Amniotic stem cell (primary cell): ENCODE measurements around the gene GPATCH2.
"Not testable (repeated sequence)": the region's sequence is repeated elsewhere in the genome, so short reads cannot be mapped to it uniquely, and the experiment has no call there.

Source experiments
- DNase-seq: peaks from one replicate; lab custom pipeline; 2025; lab: John Stamatoyannopoulos, UW

The GPATCH2 gene

DNA sequence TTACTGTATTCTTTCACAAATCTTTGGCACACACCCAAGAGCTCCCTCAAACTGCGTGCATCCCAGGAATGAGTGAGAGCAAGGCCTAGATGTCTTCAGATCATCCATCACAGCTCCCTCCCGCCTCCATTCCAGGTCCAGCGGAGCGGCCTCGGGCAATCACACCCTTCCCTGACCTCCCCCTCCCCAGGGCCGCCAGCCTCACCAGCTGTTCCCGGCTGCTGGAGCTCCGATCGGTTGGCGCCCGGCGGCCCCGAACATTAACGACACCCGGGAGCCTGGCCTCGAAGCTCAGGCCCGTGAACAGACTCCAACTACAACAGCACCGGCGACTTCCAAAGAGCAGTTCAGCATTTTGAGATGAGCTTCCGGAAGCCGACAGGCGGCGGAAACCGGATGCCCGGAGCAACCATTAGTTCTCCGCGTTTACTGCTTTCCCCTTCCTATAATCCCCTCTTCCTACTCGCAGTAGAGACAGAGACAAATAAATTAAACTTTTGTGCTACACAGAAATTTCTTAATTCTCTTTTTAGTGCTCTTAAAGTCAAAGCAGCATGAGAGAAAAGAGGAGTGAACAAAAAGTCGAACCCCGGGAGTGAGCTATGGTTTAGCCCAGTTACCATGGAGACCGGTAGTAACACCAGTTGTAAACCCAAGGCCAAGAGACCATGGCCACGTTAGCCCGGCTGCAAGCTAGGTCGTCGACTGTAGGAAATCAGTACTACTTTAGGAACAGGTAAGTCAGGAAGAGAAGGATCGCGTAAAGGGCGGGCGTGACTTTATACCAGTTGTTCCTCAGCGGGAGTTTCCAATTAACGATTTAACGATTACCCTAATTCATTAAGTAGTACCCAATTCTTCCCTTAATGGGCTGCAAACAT, at the start of gene GPATCH2, which contains the start of gene SPATA17:
Gene GPATCH2, minus strand, starts transcription at position 380 of the 881 bp plus-strand sequence. Its CDS starts 119 bp downstream, at position 261.
Gene SPATA17, plus strand, starts transcription at position 634 of the 881 bp plus-strand sequence. Its CDS starts 35 bp downstream, at position 669.
- peak; percentile 85 for DNase-seq

DNA sequence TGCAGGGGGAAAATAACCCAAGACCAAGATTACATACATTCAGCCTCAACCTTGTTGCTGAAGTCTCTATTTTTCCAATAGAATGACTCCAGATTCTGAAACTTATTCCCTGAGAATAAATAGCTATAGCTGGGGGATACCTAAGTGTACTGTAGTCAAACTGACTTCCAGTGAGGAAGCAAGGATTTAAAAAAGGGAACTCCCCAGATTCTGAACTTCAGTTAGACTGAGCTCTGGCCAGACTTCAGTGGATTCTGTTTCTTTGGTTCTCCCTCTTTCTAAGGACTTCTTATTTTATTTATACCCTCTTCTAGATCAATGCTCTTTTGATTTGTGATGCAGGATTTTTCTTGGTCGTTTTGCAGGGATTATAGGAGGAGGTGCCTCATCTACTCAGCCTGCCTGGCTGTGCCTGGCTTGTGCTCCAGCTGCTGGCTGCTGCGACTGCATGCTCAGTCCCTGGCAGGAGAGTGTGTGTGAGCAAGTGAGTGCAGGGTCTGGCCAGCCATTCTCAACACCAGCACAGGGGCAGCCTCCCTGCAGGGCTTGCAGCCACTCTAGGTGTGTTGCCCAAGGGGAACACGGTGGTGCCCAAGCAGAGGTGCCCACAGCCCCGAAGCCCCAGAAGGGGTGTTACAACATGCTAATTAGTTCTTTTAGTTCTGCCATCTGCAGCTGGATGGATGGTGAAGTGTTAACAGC, 43.3 kb upstream of the GPATCH2 start:
- DNase-seq: no peak

DNA sequence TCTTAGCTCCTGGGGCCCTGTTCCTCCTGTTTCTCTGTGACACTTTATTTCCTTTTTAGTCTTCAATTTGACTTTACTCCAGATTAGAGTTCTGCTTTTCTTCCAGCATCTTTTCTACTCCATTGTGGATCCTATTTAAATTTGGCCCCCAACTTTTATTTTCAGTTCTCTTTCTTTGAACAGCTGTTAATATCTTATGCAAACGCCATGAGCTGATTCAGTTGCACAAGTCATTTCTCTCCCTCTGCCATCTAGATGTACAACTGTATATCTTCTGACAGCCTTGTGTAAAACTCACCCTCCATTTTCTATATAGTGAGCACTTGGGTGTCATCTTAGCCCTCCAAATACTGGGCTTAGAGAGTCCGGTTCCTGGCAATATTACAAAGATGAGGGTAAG, 42.5 kb upstream of the GPATCH2 start:
- DNase-seq: no peak

DNA sequence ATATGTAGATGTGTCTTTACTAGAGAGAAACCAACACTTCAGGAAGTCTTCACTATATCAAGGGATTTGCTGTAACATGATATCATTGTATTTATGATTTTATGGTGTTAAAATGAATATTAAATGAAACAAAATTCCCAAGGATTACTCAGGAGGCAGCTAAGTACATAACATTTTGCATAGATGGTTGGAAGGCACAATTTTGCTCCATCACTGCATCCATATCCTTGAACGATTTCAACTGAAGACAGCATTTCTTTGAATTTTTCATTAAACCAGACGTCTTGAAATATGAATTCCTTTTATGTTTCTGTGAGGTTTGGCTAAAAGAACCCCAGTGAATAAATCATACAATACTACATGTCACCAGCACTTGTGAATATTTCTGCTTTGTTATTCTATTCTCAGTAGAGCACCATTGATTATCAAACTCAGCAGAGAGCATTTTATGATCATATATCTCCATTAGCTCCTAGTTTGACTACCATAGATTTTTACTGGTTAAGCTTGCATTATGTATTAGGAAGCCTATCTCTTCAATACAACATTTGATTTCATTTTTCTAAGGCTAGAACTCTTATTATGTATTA, 37.6 kb upstream of the GPATCH2 start:
- no peak for DNase-seq

DNA sequence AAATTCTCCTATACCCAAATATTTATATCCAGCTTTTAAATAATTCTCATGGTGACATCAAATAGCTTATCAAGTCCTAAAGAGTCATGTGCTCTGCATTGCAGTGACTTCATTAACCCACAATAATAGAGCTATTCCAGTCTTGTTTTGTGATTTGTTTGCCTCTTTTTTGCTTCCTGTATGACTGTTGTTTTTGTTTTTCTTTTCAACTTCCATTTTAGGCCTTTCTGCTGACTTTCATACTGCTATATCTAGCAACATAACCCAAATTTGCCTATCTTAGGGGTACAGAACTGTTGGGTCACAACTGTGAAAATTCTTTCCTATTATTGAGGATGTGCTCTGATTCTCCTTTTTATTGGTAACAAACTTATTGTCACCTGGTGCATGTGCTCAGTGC, 30.5 kb upstream of the GPATCH2 start:
- no peak for DNase-seq

DNA sequence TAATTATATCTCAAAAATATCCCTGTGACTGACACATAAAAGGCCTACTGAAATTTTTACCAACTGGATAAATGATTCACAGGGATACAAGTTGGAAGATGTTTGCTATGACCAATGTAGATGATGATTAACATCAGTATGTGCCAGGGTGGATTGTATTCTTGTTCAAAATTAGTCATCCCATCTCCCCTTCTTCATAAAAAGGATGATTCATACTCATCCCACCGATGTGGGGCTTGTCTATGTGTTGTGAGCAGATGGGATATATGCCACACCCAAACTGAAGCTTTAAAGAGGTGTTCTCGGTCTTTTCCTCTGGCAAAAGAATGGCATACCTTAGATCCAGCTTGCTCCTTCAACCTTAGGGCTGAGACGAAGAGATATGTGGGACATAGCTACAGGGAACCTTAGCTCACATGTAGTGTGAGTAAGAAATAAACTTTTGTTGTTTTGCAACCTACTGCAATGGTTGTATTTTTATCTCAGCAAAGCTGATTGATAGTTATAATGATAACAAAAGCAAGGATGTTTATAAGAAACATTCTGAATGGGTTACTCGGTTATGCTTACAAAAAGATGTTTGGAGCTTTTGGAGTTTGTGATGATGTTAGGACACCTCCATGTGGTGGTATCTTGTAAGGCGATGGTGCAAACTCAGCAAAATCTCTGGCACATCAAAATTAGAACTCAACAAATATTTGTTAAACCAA, 29.6 kb upstream of the GPATCH2 start:
- peak; percentile 21 for DNase-seq

DNA sequence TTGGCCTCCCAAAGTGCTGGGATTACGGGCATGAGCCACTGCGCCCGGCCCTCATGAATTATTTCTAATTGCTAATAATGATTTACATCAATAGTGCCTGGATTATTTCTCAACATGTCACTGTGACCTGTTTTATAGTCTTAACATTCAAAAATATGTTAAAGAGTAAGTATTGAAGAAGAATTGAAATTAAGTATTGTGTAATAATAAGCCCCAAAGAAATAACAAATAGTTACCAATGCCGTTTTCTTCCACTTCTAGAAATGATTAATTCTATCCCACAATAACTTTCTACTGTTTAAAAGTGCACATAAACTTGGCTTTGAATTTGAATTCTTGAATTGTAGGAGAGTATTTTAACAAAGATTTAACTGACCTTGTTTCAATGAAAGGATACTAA, 19.8 kb upstream of the GPATCH2 start:
- no peak for DNase-seq

DNA sequence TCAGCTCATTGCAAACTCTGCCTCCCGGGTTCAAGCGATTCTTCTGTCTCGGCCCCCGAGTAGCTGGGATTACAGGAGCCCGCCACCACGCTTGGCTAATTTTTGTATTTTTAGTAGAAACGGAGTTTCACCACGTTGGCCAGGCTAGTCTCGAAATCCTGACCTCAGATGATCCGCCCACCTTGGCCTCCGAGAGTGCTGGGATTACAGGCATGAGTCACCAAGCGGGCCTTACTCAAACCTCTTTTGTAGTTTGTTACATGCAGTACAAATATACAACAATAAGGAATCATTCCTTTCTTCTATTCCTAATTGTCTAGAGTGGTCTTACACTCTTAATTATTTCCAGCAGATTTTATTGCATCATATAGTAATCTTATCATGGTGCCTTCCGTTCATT, 16.9 kb upstream of the GPATCH2 start:
- no peak for DNase-seq

DNA sequence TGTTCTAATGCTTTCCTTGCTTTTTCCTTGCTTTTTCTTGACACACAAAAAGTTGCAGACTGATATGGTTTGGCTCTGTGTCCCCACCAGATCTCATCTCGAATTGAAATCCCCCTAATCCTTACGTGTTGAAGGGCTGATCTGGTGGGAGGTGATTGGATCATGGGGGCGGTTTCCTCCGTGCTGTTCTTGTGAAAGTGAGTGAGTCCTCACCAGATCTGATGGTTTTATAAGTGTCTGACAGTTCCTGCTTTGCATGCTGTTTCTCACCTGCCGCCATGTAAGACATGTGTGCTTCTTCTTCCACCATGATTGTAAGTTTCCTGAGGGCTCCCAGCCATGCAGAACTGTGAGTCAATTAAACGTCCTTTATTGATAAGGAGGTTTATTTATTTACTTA, 11.6 kb upstream of the GPATCH2 start:
- no peak for DNase-seq

DNA sequence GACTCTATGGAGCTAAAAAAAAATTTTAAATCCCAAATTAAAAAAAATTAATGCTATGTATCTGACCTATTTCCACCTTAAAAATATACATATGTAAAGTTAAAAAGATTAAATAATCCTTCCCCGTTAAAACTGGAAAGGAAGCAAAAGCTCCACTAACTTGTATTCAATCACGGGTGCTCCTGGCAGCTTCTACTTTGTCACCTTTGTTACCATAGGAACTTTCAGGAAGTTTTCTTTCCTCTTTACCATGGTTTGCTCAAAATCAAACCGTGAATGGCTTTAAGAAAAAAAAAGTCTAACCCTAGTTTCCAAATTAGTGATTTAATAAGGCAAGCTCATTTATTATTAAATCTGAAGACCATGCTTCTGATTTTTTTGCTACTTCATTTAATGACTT, 3.5 kb downstream of the GPATCH2 start:
- DNase-seq: no peak

DNA sequence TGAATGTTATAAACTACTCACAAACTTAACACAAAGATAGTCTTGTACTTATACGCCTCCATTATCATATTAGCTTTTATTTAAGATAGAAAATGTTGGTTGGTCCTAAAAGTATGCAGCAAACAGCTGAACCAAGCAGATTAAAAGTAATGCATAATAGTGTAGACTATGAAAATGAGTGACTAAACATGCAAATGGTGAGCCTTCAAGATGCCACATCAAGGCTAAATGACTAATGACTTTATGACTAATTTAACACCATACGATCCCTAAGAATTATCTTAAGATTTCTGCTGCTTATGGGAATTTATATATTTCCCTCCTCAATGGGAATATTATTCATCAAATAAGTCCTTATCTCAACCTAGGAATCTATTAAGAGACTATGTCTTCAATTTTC, 4.6 kb downstream of the GPATCH2 start:
- no peak for DNase-seq

DNA sequence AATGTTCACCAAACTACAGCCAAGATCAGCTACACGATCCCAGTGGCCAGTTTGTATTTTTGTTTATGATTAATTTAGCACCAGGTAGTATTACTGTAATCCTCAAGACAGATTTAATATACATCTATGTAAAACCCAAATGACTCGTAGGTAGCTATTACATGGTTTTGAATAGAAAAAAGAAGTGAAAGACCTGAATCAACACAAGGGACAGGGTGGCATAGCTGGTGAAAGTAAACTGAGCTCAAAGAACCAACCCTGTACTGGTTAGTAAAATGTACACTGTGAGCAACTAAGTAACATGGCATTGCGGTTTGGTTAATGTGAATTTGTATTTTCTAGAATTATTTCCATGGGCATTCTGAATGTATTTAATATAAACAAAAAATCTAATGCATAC, 8.8 kb downstream of the GPATCH2 start:
- no peak for DNase-seq

DNA sequence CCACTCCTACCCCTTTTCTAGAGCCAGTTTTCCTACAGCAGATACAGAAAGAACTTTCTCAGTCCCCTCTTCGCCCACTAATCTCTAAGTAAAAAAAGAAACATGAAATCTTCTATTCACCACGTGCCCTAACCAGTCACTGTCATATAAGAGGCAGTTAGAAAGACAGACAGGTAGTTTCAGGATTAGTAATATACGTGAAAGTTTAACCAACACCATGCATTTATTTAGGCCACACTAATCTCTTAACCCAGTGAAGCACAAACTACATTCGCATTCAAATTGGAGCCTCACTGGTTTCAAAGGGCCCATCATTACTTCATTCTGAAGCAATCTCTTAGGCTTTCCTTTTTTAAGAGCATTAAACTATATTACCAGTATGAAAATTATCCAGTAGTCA, 10.1 kb downstream of the GPATCH2 start:
- DNase-seq: no peak

DNA sequence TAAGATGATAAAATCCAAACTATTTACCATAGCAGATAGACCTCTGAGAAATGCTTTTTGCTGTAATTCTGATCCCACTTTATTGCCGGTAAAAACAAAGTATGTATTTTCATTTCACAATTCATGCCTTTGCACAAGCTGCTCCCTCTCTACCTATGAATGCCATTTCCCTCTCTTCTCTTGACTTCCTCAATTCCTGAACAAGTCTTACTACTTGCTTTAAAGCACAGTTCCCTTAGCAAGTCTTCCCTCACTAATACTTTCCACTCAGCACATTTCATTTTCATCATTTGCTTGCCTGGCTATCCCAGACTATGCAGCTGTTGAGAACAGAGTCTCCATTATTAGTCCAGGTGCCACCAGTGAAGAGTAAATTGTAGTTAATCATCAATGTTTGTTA, 13.8 kb downstream of the GPATCH2 start:
- DNase-seq: no peak

DNA sequence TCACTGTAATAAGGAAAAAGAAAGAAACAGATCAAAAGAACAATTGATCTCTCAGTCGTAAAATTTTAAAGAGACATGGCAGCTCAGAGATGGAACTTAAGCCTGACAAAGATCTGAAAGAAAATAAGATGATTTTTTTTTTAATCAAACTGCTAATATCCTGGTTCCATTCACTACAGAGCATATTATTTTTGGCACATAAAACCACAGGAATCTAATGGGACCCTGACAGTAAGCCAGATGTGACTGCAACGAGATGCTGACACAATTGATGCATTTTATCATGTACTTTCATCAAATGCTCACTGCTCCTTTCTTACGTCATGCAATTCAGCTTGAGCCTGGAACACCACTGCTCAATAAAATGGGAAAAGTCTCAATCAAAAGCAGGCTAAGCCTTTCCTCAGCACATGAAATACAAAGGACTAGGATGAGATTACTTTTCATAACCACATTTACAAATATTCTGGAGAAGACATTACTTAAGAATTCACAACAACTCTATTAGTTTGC, 16.6 kb downstream of the GPATCH2 start:
- DNase-seq: no peak

DNA sequence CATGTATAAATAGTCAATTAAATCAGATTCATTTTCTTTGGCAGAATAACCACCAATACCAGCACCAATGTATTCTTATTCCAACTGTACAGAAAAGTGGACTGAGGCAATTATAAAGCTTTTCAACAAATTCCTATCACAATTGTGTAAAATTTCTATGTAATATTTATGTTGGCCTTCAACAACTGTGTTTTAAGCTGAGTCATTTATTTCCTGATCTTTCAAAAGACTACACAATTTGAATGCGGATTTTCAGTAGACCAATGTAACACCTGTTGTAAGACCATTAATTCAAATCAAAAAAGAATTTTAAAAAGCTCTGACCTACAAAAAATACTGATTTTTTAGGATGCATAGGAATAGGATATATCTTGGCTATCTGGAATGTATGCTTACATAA, 25.5 kb downstream of the GPATCH2 start:
- no peak for DNase-seq

DNA sequence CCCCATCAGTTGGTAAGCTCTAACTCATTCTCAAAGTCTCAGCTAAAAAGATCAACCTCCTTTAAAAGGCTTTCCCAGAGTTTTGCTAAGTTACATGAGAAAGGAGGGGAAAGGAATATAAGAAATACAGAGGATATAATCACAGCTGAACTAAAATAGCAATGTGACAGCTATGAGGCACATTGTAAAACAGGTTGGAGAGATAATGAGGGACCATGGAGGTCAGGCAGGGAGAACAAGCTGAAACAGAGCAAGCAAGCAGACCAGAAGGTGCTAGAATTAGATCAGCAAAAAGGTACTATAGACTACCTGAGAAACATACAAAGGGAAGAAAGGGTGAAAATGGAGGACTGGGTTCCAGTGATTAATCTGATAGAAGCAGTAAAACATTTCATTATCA, 28.5 kb downstream of the GPATCH2 start:
- DNase-seq: no peak

DNA sequence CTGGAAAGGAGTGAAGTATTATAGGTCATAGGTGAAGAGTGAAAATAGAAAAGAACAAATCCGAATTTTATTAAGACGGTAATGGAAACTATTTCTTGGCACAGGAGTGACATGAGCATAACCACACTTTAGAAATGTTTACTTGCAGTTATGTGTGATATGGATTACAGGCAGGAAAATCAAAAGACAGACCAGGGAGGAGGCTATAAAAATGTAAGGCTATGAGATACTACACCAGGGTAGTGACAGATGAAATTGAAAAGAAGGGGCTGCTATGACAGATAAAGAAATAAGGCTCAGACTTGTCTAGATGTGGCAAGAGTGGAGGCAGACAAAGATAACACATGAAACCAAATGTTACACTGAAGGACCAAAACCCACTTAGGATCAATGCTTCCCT, 31.7 kb downstream of the GPATCH2 start:
- DNase-seq: no peak

DNA sequence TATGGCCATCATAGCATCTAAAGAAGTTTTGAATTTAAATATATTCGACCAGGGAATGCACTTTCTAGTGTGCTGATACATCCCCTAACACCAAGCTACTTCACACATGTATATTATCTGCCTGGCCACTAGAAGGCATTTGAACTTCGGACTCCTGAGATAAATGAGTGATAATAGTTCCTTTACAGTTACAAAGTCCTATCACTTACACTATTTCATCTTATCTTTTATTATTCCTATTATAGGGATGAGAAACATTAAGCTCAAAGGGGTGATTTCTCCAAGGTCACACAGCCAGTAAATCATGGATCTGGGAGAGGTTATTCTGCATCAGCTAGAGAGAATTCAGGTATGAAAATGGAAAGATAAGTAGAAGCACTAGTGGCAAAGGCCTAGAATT, 40.3 kb downstream of the GPATCH2 start:
- no peak for DNase-seq

DNA sequence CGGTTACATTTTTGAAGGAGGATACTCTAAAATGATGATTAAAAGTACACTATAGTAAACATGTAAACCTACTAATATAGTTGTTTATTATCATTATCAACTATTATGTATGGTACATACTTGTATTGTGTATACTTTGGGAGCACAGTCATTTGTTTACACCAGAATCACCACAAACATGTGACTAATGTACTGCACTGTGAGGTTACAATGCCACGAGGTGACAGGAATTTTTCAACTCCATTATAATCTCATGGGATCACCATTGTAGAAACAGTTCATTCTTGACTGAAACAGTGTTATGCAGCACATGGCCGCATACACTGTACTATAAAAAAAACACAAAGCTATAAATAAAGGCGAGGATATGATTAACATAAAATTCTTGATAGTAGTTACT, 44.3 kb downstream of the GPATCH2 start:
- DNase-seq: no peak

DNA sequence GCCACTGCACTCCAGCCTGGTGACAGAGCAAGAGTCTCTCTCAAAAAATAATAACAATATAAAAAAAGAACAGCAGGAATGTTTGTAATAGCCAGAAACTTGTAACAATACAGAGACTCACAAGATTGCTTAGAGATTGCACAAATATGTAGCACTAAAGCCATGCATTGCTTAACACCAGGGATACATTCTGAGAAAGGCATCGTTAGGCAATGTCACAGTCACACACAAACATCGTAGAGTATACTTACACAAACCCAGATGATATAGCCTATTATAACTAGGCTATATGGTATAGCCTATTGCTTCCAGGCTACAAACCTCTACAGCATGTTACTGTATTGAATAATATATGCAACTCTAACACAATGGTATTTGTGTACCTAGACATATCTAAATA, 45.3 kb downstream of the GPATCH2 start:
- no peak for DNase-seq

DNA sequence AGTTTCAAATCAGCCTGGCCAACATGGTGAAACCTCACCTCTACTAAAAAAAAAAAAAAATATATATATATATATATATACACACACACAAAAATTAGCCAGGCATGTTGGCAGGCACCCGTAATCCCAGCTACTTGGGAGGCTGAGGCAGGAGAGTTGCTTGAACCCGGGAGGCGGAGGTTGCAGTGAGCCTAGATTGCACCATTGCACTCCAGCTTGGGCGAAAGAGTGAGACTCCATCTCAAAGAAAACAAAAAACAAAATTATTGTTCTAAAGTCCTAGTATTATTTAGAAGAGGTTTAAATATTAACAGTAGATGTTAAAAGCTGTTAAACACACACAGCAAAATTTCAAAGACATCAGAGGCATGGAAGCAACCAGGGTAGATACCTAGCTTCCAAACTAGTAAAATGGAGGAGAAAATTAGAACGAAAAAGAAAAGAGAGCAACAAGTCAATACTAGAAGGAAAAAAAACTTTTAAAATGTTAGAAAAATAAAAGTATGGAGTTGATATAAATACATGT, 46.5 kb downstream of the GPATCH2 start:
- not testable (repeated sequence) for DNase-seq
